Central memory CD4-positive, alpha-beta T cell (primary cell): ENCODE data around the gene GRK5.

ENCODE experiments used
- DNase-seq: peaks from one replicate; pipeline ENCODE4 v3.0.0; 2022

Gene GRK5

GRCh38 chr10:119391440-119392251 is 184.3 kb downstream of the GRK5 start:
- no peak for DNase-seq

- no peak for DNase-seq
Measured at GRCh38 chr10:119393019-119393418, 185.6 kb downstream of the GRK5 start.

GRCh38 chr10:119393421-119393820 is 186.1 kb downstream of the GRK5 start:
- no peak for DNase-seq

- DNase-seq, result no peak
Measured at GRCh38 chr10:119393845-119394244, 186.5 kb downstream of the GRK5 start.

- no peak for DNase-seq
Measured at GRCh38 chr10:119394657-119395279, 187.4 kb downstream of the GRK5 start.

GRCh38 chr10:119395280-119396007 is 188.1 kb downstream of the GRK5 start:
- no peak for DNase-seq

- DNase-seq, result no peak
Measured at GRCh38 chr10:119396008-119396708, 188.8 kb downstream of the GRK5 start.

- DNase-seq, result no peak
Measured at GRCh38 chr10:119396709-119397071, 189.3 kb downstream of the GRK5 start.

- no peak for DNase-seq
Measured at GRCh38 chr10:119397416-119397815, 190.0 kb downstream of the GRK5 start.

GRCh38 chr10:119398996-119399395 is 191.6 kb downstream of the GRK5 start:
- DNase-seq, result no peak

GRCh38 chr10:119399466-119399865 is 192.1 kb downstream of the GRK5 start:
- DNase-seq, result no peak

GRCh38 chr10:119401671-119402395 is 194.5 kb downstream of the GRK5 start:
- no peak for DNase-seq

GRCh38 chr10:119403921-119404320 is 196.6 kb downstream of the GRK5 start:
- DNase-seq, result no peak

GRCh38 chr10:119404719-119405519 is 197.5 kb downstream of the GRK5 start:
- DNase-seq, result no peak

GRCh38 chr10:119405520-119405807 is 198.1 kb downstream of the GRK5 start:
- DNase-seq, result no peak

GRCh38 chr10:119406137-119406536 is 198.8 kb downstream of the GRK5 start:
- DNase-seq, result no peak

- DNase-seq, result no peak
Measured at GRCh38 chr10:119406601-119407253, 199.4 kb downstream of the GRK5 start.

GRCh38 chr10:119407254-119407777 is 199.9 kb downstream of the GRK5 start:
- no peak for DNase-seq

- no peak for DNase-seq
Measured at GRCh38 chr10:119408072-119408471, 200.7 kb downstream of the GRK5 start.

GRCh38 chr10:119408969-119409371 is 201.6 kb downstream of the GRK5 start:
- DNase-seq, result no peak

- DNase-seq, result no peak
Measured at GRCh38 chr10:119409385-119409784, 202.0 kb downstream of the GRK5 start.
